Gastroesophageal sphincter (tissue), 2 donors: ENCODE measurements around the gene HEPN1.

Source experiments
- POLR2A ChIP-seq, 2 donors: fragments of 450-650 bp; IDR thresholded peaks; one replicate each; pipeline ENCODE4 v1.6.1; 2017; ENCODE audit warnings: antibody characterized with exemption in 2 of 2, mild to moderate bottlenecking in 2 of 2, moderate library complexity in 1 of 2
- POLR2AphosphoS5 ChIP-seq: sonication (generic); formaldehyde crosslinking; IDR thresholded peaks from one replicate; pipeline ENCODE4 v1.6.1; 2017; ENCODE audit warnings: antibody characterized with exemption

- TF ChIP-seq POLR2A (IDR thresholded peaks at IDR 0.05) (no peak), POLR2AphosphoS5 (no peak)
Observed at GRCh38 chr11:124877631-124877909, 41.5 kb upstream of the HEPN1 start.
